ENCODE data around the gene MLPH.

The MLPH gene

GRCh38 chr2:237501892-237502513 lies 15.0 kb downstream of the MLPH start:
- DNase-seq: no peak

GRCh38 chr2:237503201-237503600 lies 16.1 kb downstream of the MLPH start:
- no peak for DNase-seq

- no peak for DNase-seq
These were observed 18.3 kb downstream of the MLPH start for GRCh38 chr2:237505188-237505939.

- no peak for DNase-seq
These were observed 20.5 kb downstream of the MLPH start for GRCh38 chr2:237507512-237507911.

- DNase-seq: no peak
These were observed 21.3 kb downstream of the MLPH start for GRCh38 chr2:237508361-237508760.

GRCh38 chr2:237509151-237509550 lies 22.1 kb downstream of the MLPH start:
- DNase-seq: no peak

GRCh38 chr2:237509905-237510304 lies 22.9 kb downstream of the MLPH start:
- DNase-seq: no peak

- no peak for DNase-seq
These were observed 23.6 kb downstream of the MLPH start for GRCh38 chr2:237510502-237511217.

GRCh38 chr2:237511433-237511832 lies 24.4 kb downstream of the MLPH start:
- DNase-seq: no peak

- DNase-seq: no peak
These were observed 24.9 kb downstream of the MLPH start for GRCh38 chr2:237511885-237512405.

GRCh38 chr2:237512774-237513466 lies 25.9 kb downstream of the MLPH start:
- DNase-seq: peak; percentile 66

- no peak for DNase-seq
These were observed 26.6 kb downstream of the MLPH start for GRCh38 chr2:237513693-237514092.

- DNase-seq: peak; percentile 7
These were observed 27.6 kb downstream of the MLPH start for GRCh38 chr2:237514474-237515130.

- no peak for DNase-seq
These were observed 28.1 kb downstream of the MLPH start for GRCh38 chr2:237515166-237515565.

- DNase-seq: no peak
These were observed 28.7 kb downstream of the MLPH start for GRCh38 chr2:237515621-237516275.

- no peak for DNase-seq
These were observed 30.1 kb downstream of the MLPH start for GRCh38 chr2:237517163-237517562.

GRCh38 chr2:237517990-237518389 lies 30.9 kb downstream of the MLPH start:
- no peak for DNase-seq

- no peak for DNase-seq
These were observed 32.6 kb downstream of the MLPH start for GRCh38 chr2:237519506-237520245.

- no peak for DNase-seq
These were observed 33.2 kb downstream of the MLPH start for GRCh38 chr2:237520290-237520689.

GRCh38 chr2:237524631-237525030 lies 37.6 kb downstream of the MLPH start:
- no peak for DNase-seq

GRCh38 chr2:237525559-237526157 lies 38.6 kb downstream of the MLPH start:
- no peak for DNase-seq
